Hepatocyte (in vitro differentiated cells): Measurements from ENCODE around the gene ESRRA. TPM values are rescaled to one million over a fixed set of nuclear protein-coding genes. Genes with fewer than 3 reads are reported as not detected.

Source experiments
- DNase-seq: peaks from one replicate; pipeline ENCODE4 v3.0.0-alpha.2; 2016; ENCODE audit warnings: low spot score
- H2AFZ ChIP-seq: fragments of 200-600 bp; sonication (generic); 2 replicates; pipeline ENCODE4 v1.6.0; 2016; ENCODE audit warnings: antibody characterized with exemption, mild to moderate bottlenecking
- H3K27ac ChIP-seq: fragments of 200-600 bp; sonication (generic); 2 replicates; pipeline ENCODE4 v1.5.1; 2016; ENCODE audit warnings: mild to moderate bottlenecking
- H3K27me3 ChIP-seq: fragments of 200-600 bp; sonication (generic); 2 replicates; pipeline ENCODE4 v1.6.1; 2016
- H3K36me3 ChIP-seq: fragments of 200-600 bp; sonication (generic); replicated peaks from 2 replicates; pipeline ENCODE4 v1.5.1; 2016; ENCODE audit warnings: low read depth; ENCODE audit not compliant: insufficient read depth
- H3K4me1 ChIP-seq: fragments of 200-600 bp; sonication (generic); 2 replicates; pipeline ENCODE4 v1.5.1; 2016; ENCODE audit warnings: mild to moderate bottlenecking, moderate library complexity; ENCODE audit not compliant: insufficient read depth
- H3K4me2 ChIP-seq: fragments of 200-600 bp; sonication (generic); 2 replicates; pipeline ENCODE4 v1.6.0; 2016
- H3K4me3 ChIP-seq: fragments of 200-600 bp; sonication (generic); 2 replicates; pipeline ENCODE4 v1.5.1; 2016; ENCODE audit warnings: mild to moderate bottlenecking
- H3K79me2 ChIP-seq: fragments of 200-600 bp; sonication (generic); 2 replicates; pipeline ENCODE4 v1.6.0; 2017; ENCODE audit warnings: mild to moderate bottlenecking
- H3K9me2 ChIP-seq: fragments of 200-600 bp; sonication (generic); replicated peaks from 2 replicates; pipeline ENCODE4 v1.6.0; 2017; ENCODE audit warnings: mild to moderate bottlenecking; ENCODE audit not compliant: insufficient read depth
- H3K9me3 ChIP-seq: fragments of 200-600 bp; sonication (generic); 2 replicates; pipeline ENCODE4 v1.5.1; 2016; ENCODE audit warnings: low read depth, mild to moderate bottlenecking
- H4K20me1 ChIP-seq: fragments of 200-600 bp; sonication (generic); 2 replicates; pipeline ENCODE4 v1.6.0; 2016; ENCODE audit warnings: mild to moderate bottlenecking; ENCODE audit not compliant: insufficient read depth, poor library complexity, severe bottlenecking
- EZH2 ChIP-seq: fragments of 200-600 bp; sonication (generic); IDR thresholded peaks from 2 replicates; pipeline ENCODE4 v1.6.1; 2016; ENCODE audit warnings: antibody characterized with exemption, mild to moderate bottlenecking, borderline replicate concordance
- EZH2phosphoT487 ChIP-seq: fragments of 200-600 bp; sonication (generic); IDR thresholded peaks from one replicate; pipeline ENCODE4 v1.6.1; 2018; ENCODE audit warnings: antibody characterized with exemption, mild to moderate bottlenecking, low read depth, moderate library complexity; ENCODE audit not compliant: unreplicated experiment, severe bottlenecking
- WGBS: methylation state at CpG from one replicate; pipeline ENCODE4 v1.1.6; 2016; ENCODE audit warnings: low lambda C conversion rate; ENCODE audit errors: missing lambda C conversion rate; 5-methylcytosine and 5-hydroxymethylcytosine counted together
- polyA plus RNA-seq: library from polyadenylated mRNA; unstranded; fragments of >200 nt; fragmentation: Nextera tagmentation; extraction: Ambion mirVana; gene quantifications from 2 replicates; pipeline ENCODE4 v1.2.1, GENCODE V29; 2016
- total RNA-seq: library from RNA; depleted of rRNA; stranded (reverse); fragments of >200 nt; gene quantifications from 2 replicates; pipeline ENCODE4 v1.2.3, GENCODE V29; 2014
- TF ChIP-seq, protein P1 (sequence below): fragments of 200-600 bp; sonication (generic); IDR thresholded peaks from 2 replicates; pipeline ENCODE4 v1.5.1; 2016; ENCODE audit warnings: antibody characterized with exemption, mild to moderate bottlenecking; ENCODE audit not compliant: poor library complexity

ESRRA gene
- total and polyA plus RNA-seq, 2 experiments from 2014 or later = 57.4 to 62.0 TPM

DNA sequence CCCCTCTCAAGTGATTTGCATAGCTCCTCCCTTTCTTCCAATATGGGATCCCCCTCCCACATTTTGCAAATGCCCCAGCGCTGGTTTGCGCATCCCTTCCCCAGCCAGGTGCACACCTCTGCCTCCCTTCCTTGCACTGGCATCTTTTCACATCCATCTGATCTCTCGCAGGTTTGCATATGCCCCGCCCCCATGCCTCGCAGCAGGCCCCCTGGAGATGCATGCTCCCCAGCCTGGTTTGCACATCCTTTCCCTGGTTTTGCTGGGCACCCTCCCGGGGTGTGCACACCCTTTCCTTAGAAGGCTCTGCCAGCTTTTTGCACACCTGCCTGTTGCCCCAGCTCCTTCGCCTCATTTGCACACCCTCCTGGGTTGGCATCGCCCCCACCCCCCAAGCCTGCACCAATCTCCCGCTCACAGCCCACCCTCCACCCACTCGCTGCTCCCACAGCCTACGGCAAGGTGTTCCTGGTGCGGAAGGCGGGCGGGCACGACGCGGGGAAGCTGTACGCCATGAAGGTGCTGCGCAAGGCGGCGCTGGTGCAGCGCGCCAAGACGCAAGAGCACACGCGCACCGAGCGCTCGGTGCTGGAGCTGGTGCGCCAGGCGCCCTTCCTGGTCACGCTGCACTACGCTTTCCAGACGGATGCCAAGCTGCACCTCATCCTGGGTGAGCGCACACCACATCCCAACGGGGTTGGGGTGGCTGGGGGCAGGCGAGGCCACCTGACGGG, 54.6 kb downstream of the ESRRA start:
- Histone ChIP-seq H3K27me3 (no peaks in the 10 kb centered on the region), H3K79me2 (peaks cover 13% of the 10 kb centered on the region), H3K4me3 (peak overlapping the region; percentile 88), H3K36me3 (no peaks in the 10 kb centered on the region), H2AFZ (peak overlapping the region; percentile 93), H3K4me2 (peak overlapping the region; percentile 92), H3K4me1 (peaks cover 33% of the 10 kb centered on the region), H4K20me1 (no peaks in the 10 kb centered on the region), H3K9me3 (no peaks in the 10 kb centered on the region), H3K27ac (no peak overlapping the region), H3K9me2 (no peaks in the 10 kb centered on the region)
- peak; percentile 11 for DNase-seq
- WGBS = 87% methylated on average over 30 of the region's 38 CpGs
- TF ChIP-seq EZH2phosphoT487 = no peak
- TF ChIP-seq EZH2 = no peak
- TF ChIP-seq, protein P1, sequence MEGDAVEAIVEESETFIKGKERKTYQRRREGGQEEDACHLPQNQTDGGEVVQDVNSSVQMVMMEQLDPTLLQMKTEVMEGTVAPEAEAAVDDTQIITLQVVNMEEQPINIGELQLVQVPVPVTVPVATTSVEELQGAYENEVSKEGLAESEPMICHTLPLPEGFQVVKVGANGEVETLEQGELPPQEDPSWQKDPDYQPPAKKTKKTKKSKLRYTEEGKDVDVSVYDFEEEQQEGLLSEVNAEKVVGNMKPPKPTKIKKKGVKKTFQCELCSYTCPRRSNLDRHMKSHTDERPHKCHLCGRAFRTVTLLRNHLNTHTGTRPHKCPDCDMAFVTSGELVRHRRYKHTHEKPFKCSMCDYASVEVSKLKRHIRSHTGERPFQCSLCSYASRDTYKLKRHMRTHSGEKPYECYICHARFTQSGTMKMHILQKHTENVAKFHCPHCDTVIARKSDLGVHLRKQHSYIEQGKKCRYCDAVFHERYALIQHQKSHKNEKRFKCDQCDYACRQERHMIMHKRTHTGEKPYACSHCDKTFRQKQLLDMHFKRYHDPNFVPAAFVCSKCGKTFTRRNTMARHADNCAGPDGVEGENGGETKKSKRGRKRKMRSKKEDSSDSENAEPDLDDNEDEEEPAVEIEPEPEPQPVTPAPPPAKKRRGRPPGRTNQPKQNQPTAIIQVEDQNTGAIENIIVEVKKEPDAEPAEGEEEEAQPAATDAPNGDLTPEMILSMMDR = no peak

DNA sequence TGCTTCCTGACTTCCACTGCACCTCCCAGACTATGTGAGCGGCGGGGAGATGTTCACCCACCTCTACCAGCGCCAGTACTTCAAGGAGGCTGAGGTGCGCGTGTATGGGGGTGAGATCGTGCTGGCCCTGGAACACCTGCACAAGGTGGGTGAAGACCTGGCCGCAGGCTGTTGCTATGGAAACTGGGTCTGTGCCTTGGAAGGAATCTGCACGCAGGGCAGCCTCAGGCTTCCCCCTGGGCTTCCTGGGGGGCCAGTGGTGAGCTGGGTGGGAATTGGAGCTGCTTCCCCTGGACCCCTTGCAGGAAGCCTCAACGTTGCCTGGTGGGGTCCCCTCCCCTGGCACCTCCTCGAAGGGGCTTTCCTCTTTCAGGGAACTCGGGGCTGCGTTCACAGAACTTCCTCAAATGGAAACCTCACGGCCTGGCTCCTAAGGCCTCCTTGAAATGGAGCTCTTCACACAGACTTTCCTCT, 55.2 kb downstream of the ESRRA start:
- H4K20me1 ChIP-seq = no peaks in the 10 kb centered on the region
- H3K27ac ChIP-seq = no peak overlapping the region
- no peaks in the 10 kb centered on the region for H3K9me2 ChIP-seq
- no peaks in the 10 kb centered on the region for H3K9me3 ChIP-seq
- peaks cover 13% of the 10 kb centered on the region for H3K79me2 ChIP-seq
- DNase-seq = peak; percentile 6
- TF ChIP-seq, protein P1 = no peak
- no peak for TF ChIP-seq EZH2
- TF ChIP-seq EZH2phosphoT487 = no peak
- WGBS = 87% methylated on average over 13 of the region's 13 CpGs
- no peak overlapping the region for H2AFZ ChIP-seq
- no peaks in the 10 kb centered on the region for H3K36me3 ChIP-seq
- H3K27me3 ChIP-seq = no peaks in the 10 kb centered on the region
- no peak overlapping the region for H3K4me3 ChIP-seq
- peak overlapping the region; percentile 92 for H3K4me2 ChIP-seq
- H3K4me1 ChIP-seq = peaks cover 29% of the 10 kb centered on the region

DNA sequence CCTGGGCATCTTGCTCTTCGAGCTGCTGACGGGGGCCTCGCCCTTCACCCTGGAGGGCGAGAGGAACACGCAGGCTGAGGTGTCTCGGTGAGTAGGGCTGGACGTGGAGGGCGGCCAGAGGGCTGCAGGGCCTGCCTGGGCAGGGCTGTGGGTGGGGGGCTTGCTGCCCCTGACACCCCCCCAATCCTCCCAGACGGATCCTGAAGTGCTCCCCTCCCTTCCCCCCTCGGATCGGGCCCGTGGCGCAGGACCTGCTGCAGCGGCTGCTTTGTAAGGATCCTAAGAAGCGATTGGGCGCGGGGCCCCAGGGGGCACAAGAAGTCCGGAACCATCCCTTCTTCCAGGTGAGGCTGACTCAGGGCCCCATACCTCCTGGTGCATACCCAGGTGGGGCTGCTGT, 56.3 kb downstream of the ESRRA start:
- 95% methylated on average over 7 of the region's 18 CpGs for WGBS
- no peak for DNase-seq
- Histone ChIP-seq H3K4me2 (no peak overlapping the region), H3K36me3 (no peaks in the 10 kb centered on the region), H3K79me2 (peaks cover 13% of the 10 kb centered on the region), H3K9me3 (no peaks in the 10 kb centered on the region), H3K27ac (no peak overlapping the region), H3K4me3 (no peak overlapping the region), H3K9me2 (no peaks in the 10 kb centered on the region), H2AFZ (no peak overlapping the region), H3K4me1 (peaks cover 25% of the 10 kb centered on the region), H3K27me3 (no peaks in the 10 kb centered on the region), H4K20me1 (no peaks in the 10 kb centered on the region)
- TF ChIP-seq, protein P1 = no peak
- TF ChIP-seq EZH2 (no peak), EZH2phosphoT487 (no peak)
